NOMO-1 treated with DMSO at 0.1 percent for 48 hours (cell line): ENCODE data around the gene NTMT1.

Experiments
- DNase-seq: peaks from one replicate; lab custom pipeline; 2025; ENCODE audit not compliant: unreplicated experiment; lab: John Stamatoyannopoulos, UW

The NTMT1 gene

DNA sequence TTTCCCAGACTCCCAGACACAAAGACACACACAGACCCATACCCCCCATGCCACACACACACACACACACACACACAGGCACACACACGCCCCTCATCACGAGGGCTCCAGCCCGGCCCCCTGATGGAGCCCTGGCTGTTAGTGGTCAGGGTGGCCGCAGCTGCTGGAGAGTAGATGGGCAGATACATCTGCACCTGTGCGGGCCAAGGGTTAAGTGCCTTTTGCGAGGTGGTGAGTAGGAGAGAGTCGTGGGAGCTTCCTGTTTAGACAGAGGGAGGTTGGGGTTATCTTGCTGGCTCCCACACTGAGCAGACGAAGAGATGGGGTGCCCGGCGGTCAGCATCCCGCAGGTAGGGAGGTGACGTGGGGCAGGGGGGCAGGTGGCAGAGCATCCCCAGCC is 47.6 kb downstream of the NTMT1 start:
- no peak for DNase-seq

DNA sequence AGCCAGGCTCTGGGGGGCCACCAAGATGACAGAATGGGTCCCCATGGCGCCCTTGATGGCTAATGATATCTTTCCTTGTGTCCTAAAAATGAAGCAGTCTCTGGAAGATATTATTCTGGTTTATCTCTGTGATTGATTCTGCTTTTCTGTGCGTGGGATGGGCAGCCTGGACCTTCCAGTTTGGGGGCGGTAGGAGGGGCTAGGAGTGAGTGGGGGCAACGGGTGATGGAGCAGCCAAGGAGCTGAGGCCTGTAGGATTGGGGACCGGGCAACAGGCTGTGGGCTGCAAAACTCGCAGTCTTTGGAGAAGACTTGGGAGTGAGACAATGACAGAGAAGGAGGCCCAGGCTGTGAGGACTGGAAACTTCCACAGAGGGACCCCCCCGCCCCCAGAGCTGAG is 48.3 kb downstream of the NTMT1 start:
- no peak for DNase-seq

DNA sequence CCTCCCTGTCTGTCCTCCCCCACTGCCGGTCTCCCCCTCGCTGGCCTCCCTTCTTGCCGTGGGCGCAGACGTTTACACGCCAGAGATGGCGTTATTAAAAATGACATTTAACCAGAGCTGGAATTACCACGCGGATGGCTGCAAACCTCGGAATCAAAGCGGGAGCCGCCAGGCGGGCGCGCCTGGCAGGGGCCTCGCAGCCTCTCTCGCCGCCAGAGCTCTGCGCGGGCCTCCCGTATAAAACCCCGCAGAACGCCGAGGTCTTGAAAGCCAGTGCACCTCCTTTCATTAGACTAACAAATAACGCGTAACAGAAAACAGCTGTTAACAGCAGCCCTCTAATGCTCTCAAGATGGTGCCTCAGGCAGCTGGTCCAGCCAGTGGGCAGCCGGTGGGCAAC is 49.7 kb downstream of the NTMT1 start:
- no peak for DNase-seq

DNA sequence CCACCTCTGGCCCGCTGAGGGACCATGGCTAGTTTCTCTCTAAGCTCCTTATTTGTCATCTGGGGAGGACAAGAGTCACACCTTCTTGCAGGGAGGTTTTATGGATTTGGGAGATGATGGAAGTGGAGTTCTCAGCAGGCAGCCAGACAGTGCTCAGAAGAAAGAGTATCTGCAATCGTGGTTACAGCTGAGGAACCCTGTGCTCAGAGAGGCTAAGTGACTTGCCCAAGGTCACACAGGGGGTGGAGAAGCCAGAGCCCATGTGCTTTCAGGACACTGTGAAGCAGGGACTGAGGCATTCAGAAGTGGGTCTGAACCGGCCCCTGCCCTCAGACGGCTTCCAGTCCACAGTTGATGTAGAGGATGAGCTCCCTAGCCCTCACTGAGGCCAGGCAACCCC is 50.3 kb downstream of the NTMT1 start:
- no peak for DNase-seq

DNA sequence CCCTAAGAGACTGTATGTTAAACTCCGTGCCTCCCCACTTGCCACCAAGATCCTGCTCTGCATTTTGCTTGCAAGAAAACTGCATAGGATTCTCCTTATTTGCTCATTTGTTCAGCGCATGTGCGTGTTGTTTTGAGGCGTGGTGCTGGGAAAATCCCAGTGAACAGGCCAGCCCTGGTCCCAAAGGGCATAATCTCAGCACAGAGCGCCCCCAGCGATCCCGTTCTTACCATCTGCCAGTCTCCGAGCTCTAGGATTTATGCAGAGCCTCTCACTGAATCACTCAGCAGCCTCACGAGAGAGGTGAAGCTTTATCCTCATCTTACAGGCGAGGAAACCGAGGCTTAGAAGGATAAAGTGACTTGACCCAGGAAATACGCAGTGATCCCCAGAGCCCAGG is 51.0 kb downstream of the NTMT1 start:
- no peak for DNase-seq

DNA sequence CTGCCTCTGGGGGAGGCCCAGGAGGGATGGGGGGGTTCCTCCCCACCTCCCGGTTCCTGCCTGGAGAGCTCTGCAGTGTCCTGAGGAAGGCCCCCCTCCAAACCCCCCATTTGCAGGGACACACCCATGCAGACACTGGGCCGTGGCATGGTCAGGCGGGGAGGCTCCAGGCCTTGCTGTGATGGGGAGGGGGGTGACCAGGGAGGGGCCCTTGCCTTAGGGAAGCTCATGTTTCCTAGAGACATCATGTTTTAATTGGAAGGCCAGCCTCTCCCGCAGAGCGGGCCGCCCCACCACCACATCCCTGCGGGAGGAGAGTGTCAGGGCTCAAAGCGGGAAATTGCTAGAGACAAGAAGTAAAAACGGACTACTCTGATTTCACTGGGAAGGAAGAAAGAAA is 51.5 kb downstream of the NTMT1 start:
- DNase-seq, result no peak

DNA sequence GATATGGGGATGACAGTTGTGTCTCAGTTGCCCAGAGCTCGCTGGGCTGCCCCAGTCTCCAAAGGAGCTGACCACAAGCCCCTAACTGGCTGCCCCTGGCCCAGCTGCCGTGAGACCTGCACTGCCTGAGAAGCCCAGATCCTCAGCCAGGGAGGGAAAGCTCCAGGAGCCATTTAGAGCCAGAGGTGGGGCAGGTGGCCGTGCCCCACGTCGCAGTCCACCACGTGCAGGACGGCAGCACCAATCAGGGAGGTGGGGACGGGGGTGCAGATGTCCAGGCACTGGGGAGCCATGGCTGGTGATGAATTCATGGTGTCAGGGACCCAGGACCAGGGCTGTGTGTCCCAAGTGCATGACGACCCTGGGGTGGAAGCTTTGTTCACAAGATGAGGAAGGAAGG is 52.9 kb downstream of the NTMT1 start:
- DNase-seq, result no peak

DNA sequence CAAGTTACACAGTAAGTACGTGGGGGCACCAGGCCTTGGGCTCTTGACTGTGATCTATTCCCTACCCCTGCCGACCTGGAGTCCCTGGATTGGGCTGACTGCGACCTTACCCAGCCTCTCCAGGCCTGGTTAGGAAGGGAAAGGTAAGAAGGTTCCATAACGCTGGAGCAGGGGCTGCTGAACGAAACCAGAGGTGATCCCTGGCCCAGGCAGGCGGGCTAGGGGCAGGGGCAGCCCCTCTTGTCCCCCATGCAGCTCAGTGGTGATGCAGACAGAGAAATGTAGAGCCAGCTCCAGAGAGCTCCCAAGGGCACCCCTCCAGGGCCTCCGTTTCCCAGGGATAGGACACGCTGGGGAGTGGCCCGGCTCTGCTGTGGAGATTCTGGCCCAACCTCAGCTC is 53.6 kb downstream of the NTMT1 start:
- no peak for DNase-seq

DNA sequence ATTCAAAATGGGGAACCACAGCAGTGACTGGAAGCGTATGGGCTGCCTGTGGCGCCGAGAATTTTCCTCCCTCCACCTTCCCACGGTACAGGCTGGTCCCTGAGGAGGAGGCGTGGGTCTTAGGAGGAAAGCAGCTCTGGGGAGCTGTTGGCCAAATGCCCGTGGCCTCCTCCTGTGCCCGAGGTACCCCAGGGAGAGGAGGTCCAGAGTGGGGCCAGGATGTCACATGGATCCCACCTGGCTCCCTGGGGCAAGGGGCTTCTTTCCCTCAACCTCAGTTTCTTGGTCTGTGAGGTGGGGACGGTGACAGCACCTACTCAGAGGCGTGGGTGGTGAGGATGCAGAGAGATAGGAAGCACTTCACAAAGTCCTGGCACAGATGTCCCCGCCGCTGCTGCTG is 56.0 kb downstream of the NTMT1 start:
- no peak for DNase-seq

DNA sequence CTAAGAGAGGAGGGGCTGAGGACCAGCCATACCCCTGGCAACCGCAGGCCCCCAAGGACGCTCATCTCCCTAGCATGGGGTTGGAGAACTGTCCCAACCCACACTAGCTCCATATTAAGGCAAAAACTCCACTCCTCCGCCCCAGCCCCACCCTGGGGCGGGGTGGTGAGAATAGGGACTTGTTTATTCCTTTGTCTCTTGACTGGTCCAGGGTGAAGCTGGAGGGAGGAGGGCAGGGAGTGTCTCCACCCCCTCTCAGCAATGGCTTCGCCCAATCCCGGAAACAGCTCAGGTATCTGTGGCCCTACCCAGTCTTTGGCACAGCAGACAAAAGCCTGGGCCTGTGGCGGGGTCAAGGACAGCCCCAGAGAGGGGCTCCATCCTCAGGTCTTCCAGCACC is 56.4 kb downstream of the NTMT1 start:
- DNase-seq, result no peak

DNA sequence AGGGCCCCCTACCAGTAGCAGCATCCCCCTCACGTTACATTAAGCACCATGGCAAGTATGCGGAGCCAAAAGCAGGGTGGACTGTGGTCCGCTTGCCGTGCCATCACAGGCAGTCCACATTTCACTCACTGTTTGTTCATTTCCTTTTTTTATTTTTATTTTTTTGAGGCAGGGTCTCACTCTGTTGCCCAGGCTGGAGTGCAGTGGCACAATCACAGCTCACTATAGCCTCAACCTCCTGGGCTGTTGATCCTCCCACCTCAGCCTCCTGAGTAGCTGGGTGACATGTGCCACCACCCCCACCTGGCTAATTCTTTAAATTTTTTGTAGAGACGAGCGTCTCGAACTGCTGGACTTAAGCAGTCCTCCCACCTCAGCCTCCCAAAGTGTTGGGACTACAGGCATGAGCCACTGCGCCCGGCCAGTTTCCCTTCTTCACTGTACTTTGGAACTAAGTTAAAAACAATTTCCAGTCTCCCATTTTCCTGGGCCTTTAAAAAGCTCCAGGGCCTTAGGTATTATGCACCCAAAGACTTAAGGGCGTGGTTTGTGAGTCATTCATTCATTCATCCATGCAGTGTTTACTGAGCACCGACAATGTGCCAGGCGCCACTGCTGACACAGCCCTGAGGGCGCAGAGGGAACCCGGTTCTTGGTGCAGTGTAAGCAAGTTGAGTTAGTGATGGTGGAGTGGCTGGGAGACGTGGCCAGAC is 59.4 kb downstream of the NTMT1 start:
- no peak for DNase-seq
